HG03045 (cell line): ENCODE results near the gene SKI.

ENCODE experiments used
- ATAC-seq: cut with Tn5 transposase; IDR thresholded peaks from one replicate; pipeline ENCODE4 v1.9.1; 2021; ENCODE audit warnings: mild to moderate bottlenecking, moderate library complexity; ENCODE audit not compliant: unreplicated experiment

Gene SKI

DNA sequence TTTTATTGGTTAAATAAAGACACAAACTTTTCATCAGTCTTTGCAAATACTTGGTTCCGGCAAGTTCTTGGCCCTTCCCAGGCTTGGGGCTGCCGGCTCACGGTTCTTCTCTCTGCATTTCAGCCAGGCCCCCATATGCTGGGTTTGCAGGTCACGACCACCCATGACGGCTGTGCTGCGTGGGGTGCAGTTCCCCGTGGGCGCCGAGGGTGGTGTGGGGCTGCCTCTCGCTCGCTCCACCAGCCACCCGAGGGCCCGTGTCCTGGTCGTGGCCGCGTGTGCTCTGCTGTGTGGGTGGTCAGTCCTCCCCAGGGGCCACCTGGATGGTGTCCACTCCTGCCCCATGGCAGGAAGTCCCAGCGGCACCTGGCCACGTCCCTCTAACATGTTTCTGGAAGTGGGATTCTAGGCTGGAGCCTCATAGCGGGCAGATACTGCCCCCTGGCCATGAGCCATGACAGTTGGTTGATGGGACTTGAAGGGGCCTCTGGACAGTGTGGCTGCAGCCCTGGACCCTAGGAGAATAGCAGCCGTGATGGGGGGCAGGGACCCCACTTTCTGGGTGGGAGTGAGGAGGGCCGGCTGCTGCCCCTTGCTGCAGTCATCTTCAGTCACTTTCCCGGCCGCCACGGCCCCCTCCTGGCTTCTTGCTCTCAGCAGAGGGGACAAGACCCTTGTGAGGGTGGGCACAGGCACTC, 46.3 kb downstream of the SKI start:
- ATAC-seq = no peak

DNA sequence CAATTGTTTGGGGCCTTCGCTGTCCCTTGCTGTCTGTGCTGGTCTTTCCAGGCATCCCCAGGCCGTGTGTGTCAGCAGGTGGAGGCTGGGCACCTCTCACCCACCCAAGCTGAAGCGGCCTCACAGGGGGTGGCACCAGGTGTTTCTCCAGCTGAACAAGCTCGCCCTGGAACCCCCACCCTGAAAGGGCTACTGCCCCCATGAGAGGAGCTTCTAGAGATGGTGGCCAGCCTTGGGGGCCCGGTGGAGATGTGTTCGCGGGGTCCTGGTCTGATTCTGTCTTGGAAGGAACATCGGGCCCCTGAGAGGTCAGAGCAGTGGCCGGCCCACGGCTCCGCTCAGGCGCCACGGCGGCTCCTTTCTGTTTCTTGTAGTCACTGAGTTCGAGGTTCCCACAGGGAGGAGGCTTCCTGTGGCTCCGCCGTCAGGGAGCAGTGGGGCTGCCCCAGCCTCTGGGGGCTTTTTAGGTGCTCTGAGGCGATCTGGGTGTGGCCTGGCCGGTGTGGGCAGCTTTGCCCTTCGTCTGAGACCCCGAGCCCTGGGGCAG, 46.9 kb downstream of the SKI start:
- no peak for ATAC-seq

DNA sequence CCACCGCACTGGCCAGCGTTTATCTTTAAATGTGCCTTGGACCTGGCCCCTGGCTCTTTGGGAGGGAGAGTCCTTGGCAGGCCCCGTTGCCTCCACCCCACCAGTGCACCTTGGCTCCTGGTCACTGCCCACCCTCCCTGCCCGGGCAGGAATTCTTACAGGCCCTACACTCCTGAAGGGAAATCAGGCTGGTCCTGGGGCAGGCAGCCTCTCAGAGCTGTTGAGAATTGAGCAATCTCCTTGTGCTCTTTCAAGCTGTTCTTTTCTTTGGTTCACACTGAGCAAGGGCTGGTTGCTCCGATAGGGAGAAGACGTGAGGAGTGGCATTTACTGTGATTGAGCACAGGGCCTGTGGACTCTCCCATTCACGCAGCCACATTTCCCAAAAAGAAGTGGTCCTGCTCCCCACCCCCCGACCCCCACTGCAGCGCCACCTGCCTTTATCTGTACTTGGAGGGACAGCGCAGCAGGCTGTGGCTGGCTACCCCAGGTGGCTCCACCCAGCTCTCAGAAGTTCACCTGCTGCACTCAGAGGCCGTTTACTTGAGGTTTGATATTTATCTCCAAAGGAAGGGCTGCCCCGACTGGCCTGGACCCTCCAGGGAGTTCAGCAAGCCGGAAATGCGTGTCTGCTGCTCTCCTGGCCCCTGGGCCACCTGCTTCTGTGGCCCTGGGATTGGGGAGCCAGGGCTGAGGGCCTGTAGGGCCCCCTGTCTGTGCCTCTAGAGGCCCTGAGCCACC, 47.8 kb downstream of the SKI start:
- no peak for ATAC-seq

DNA sequence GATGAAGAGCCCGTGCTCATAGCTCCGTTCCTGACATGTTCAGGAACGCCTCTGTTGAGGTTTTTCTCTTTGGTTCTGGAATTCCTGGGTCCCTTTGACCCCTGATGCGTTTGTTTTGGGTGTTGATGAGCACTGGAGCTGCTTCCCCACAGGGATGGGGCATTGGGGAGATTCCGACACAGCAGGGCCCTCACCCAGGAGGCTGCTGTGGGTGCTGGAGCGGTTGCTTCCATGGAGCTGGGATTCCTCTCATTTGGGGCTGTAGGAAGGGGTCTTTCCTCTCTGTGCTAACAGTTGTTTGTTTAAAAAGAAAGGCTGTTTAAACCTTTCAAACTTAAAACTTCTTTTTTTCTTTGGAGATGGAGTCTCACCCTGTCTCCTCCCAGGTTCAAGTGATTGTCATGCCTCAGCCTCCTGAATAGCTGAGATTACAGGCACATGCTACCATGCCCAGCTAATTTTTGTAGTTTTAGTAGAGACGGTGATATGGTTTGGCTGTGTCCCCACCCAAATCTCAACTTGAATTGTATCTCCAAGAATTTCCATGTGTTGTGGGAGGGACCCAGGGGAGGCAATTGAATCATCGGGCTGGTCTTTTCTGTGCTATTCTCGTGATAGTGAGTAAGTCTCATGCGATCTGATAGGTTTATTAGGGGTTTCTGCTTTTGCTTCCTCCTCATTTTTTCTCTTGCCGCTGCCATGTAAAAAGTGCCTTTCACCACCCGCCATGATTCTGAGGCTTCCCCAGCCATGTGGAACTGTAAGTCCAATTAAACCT, 48.9 kb downstream of the SKI start:
- no peak for ATAC-seq

DNA sequence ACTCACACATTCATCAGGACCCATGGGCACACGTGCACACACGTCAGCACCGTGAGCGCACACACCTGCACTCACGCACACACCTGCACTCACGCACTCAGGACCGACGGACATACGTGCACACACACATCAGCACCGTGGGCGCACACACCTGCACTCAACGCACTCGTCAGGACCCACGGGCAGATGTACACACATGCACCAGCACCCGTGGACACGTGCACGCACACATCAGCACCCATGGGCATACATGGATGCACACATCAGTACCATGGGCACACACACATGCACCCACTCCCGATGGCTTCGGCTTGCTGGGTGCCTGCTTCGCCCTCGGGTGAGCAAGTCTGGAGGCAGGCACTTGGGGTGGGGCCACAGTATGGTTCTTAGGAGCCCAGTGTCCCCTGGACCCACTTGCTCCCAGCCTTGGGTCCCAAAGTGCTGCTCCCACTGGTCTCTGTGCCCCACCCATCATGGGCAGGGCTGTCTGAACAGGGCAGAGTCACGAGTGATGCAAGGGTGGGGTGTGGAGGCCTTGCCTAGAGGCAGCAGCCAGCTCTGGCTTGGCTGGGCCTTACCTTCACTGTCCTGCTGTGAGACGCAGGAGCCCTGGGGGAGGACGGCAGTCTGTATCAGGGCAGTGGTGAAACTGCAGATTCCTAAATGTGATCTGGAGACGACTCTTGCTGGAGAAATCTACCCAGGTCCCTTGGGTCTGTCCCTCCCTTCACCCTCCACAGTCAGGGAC, 49.8 kb downstream of the SKI start:
- no peak for ATAC-seq

DNA sequence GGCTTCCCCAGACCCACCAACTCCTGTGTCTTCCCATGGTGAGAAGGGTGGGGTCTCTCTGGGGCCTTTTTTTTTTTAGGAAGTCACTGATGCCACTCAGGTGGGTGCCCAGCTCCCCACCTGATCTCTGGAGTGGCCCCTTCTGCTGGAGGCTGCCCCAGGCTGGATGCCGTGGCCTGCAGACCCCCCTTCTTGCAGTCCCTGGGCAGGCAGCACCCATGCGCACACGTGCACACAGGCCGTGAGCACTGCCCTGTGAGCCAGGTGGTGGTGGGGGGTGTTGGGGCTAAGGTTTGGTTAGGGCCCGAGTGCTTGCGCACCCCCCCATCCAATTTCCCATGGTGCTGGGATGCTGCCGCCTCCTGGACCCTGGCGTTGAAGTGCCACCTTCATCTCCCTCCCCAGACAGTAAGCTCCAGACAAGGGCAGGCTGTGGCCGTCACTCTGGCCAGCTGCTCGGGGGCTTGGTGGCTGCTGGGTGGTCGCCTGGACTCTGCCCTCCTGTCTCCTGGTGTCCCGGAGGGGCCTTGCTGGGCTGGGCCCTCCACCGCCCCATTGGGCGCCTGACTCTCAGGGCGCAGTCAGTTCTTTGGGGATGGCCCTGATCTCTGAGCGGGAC, 50.6 kb downstream of the SKI start:
- ATAC-seq = no peak

DNA sequence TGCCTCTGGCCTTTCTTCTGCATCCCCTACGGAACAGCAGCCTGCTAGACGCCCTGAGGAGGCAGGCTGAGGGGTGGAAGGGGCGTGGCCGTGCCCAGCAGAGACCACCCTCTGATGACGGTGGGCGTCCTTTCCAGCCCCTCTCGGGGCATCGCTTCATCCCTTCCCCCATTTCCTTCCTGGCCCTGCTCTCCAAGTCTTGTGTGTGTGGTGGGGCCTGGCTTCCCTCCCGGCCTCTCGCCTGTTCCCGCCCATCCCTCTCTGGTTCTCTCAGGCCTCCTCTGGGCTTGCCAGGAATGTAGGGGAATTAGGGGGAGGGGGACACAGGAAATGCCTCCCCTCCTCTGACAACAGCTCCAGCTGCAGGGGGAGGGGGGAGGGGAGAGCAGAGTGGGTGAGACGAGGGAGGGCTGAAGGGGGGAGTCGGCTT, 51.1 kb downstream of the SKI start:
- ATAC-seq = no peak

DNA sequence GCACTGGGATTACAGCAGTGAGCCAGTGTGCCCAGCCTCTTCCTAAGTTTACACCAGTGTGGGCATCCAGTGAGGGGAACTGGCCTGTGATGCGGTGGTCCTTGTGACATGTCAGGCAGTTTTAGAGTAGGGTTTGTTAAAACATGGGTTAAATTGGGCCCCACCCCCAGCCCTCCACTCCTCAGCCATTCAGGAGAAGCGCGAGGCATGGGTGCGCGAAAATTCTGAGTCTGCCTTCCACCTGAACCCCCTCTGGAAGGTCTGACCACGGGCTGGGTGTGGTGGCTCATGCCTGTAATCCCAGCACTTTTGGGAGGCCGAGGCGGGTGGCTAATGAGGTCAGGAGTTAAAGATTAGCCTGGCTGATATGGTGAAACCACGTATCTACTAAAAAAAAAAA, 51.7 kb downstream of the SKI start:
- no peak for ATAC-seq

DNA sequence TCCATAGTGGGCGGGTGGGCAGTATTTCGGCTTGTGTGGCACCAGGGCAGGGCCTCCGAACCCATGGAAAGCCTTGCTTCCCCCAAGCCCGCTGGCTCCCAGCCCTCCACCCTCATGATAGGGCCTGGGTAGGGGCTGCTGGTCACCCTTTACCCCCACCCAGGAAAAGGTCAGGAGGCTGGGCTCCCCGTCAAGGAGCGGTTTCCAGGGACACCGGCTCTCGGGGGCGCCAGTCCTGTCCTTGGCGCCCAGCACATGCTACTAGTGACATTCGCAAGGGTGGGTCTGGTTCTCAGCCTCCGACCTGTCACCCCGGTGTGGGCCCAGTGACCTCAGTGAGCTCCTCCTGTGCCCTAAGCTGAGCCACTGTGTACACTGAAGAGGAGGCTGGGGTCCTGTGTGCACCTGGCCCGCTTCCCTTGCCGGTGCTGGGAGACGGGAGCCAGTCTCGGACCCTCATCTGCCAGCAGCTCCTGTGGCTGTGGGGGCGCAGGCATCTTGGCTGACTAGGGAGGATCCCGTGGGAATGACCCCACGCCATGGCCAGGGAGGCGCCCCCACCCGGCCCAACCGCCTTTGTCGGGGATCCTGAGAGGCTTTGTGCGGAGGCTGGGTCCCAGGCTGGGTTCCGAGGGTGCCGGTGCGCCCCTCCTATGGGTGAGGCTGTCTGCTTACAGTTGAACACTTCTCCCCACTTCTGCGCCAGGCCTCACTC, 54.6 kb downstream of the SKI start:
- ATAC-seq = no peak

DNA sequence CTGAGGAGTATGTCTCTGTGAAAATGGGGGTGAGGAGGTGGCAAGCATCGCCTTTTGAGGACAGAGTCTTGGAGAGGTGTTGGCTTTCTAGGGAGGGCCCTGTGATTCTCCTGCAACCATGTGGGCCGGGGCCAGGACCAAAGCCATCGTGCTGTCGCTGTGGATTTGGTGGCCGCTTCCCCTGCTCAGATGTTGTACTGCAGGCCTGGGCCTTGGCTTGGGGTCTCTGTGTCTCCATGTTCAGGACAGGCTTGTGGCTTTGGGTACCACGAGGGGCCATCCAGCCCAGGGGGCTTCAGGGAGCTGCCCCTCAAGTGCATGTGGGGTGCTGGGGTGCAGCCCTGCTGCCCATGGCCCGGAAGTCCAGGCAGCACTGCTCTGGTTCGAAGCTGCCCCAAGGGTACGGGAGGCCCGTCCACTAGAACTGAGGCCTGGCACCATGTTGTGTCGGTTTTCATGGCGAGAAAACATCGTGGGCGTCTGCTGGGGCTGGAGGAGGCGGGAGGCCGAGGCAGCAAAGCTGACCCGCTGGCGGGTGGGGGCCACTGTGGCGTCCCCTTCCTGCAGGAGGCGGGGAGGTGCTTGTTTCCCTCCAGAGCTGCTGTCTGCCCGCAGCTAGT, 55.4 kb downstream of the SKI start:
- no peak for ATAC-seq

DNA sequence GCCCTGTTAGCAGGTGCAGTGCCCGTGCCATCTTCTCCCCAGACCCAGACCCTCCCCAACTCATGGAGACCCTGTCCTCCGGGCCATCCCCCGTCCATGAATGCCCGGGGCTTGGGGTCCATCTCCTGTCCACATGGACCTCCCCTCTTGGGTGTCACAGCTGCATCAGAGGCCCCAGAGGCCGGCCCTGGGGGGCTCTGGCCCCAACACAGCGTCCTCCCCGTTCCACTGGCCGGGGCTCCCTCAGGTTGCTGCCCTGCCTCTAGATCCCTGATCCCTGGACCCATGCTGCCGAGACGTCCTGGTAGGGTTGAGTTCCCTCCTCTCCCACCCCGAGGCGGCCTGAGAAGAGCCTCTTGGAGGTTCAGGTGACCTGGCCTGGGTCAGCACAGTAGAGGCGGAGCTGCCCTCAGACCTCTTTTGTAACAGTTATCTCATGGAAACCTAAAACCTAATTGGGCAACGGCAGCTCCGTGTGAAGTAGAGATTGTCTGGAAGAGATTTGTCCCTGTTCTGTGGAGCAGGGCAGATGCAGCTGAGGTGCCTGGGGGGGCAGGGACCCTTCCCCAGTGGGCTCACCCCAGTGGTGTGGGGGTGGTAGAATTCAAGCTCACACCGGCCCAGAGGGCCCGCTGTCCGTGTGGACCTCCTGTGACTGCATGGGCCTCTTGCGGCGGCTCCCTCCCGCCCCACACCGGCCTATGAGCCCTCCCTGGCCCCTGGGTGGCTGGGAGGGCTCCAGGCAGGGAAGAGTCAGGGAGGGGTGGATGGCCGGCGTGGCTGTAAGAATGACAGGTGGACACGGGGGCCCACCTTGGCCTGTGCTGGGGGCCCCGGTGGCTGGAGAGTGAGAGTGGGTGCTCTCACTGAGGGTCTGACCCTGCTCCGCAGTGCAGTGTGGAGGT, 56.1 kb downstream of the SKI start:
- no peak for ATAC-seq

DNA sequence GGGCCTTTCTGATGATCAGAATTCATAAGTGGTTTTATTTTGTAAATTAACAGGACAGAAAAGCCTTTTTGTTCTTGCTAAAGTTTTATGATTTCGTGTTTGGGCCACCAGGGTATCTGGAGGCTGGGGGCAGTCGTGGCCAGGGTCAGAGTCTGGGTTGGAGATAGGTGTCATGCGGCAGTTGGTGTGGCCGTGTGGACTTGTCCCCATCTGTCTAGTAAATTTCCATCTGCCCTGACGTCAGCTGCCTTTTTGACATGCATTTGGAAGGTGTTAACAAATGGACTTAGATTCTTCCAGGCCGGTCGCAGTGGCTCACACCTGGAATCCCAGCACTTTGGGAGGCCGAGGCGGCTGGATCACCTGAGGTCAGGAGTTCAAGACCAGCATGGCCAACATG, 56.8 kb downstream of the SKI start:
- no peak for ATAC-seq

DNA sequence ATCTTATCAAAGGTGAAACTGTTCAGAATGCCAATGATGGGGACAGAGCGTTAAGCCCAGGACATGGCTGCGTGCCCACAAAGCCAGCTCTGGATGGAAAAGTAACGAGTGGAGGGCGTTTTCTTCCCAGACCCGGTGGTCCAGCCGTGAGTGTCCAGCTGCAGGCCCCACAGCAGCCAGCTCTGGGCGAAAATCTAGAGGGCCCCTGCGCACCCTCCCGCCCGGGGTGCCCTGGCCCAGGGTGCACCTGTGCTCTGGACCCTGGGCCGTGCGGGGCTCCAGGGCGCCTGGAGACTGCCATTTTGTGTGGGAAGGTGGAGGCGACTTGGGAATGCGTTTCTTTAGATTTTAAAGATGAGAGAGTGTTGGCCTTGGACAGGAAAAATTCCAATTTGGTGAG, 58.8 kb downstream of the SKI start:
- ATAC-seq = no peak

DNA sequence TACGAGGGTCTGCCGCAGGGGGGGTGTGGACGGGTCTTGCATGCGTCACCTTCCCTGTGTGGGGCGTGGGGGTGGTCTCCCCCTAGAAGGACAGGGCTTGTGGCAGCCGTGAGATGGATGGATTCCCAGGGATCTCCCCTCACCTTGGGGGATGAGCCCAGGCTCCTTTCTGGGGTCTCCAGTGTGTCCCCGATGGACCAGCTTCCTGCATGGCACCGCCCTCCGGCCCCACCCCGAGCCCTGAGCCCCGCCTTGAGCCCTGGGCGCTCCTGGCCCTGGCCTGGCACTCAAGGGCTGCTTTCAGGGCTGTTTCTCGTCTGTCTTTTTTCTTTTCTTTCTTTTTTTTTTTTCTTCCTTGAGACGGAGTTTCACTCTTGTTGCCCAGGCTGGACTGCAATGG, 59.5 kb downstream of the SKI start:
- ATAC-seq = no peak

DNA sequence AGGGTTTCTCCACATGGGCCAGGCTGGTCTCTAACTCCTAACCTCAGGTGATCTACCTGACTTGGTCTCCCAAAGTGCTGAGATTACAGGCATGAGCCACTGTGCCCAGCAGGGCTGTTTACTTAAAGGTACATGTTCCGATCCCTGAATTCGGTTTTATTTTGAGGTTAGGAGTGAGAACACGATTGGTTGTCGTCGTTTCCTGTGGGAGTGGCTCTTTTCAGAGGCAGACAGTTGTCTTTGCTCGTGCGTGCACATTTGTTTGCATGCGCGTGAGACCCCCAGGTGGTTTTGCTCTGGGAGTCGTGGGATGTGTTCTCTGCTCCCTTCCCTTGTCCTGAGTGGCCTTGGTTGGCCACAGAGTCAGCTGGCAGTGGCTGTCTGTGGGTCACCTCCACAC, 60.2 kb downstream of the SKI start:
- ATAC-seq = no peak

DNA sequence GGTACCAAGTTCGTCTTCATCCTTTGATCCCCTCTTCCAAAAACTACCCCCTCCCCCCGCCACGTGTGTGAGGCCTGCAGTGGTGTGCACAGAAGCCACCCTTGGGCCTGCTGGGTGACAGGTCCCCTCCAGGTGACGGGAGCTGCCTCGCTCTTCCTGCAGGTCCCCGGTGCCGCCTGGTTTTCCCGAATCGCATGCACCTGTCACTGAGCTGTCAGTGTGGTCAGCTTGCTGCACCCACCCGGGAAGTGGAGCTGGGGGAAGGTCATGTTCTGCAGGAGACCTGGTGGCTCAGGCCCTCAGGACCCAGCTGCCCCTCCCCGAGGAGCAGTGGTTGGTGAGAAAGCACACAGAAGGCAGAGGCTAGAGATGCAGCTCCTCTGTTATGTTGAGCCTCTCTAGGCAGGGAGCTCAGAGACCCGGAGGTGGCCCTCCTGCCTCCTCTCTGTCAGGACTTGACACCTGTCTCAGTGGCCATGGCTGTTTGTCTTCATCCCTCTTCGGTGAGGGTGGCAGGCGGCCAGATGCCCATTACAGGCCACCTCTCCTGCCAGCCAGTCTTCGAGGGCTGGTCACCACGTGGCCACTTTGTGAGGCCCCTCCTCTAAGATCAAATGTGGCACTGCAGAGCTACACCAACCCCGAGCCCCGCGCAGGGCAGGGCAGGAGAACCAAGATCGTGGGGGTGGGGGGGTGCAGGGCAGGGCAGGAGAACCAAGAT, 60.9 kb downstream of the SKI start:
- no peak for ATAC-seq

DNA sequence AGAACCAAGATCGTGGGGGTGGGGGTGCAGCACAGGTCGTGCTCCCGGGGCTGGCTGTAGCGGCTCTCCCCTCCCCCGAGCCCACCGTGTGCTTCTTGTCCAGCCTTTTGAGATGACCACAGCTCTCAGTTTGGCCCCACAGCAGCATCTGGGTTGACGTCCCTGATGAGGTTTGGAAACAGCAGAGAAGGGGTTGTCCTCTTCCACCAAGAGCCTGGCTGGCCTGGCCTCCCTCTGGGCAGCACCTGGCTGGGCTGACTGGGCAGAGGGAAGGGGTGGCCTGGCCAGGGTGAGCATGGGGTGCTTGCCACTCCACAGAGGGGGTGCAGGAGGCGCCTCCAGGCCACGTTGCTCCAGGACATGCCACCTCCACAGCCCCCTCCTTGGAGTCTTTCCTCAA, 61.5 kb downstream of the SKI start:
- no peak for ATAC-seq

DNA sequence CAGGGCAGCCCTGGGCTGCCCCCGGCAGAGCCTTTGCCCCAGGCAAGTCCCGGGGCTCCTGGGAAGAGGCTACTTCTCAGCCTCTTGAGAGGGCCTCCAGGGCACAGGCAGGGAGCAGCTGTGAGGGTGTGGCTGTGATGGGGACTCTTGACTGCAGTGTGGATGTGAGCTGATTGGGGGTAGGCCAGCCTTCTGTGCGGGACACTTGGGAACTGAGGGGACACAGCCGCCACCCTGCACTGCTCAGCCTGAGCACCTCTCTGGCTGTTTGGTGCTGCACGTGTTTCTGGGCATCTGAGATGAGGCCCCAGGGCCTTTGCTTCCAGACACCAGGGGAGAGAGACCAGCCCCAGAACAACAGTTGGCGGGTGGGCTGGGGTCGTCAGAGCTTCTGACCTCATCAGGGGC, 62.1 kb downstream of the SKI start:
- no peak for ATAC-seq
